NCI-H128 (cell line): ENCODE data around the gene CST3.
"Not testable (repeated sequence)": the region's sequence is repeated elsewhere in the genome, so short reads cannot be mapped to it uniquely, and the experiment has no call there.

Experiments used
- DNase-seq: peaks from one replicate; lab custom pipeline; 2025; ENCODE audit not compliant: unreplicated experiment; lab: John Stamatoyannopoulos, UW

The CST3 gene, protein sequence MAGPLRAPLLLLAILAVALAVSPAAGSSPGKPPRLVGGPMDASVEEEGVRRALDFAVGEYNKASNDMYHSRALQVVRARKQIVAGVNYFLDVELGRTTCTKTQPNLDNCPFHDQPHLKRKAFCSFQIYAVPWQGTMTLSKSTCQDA

DNA sequence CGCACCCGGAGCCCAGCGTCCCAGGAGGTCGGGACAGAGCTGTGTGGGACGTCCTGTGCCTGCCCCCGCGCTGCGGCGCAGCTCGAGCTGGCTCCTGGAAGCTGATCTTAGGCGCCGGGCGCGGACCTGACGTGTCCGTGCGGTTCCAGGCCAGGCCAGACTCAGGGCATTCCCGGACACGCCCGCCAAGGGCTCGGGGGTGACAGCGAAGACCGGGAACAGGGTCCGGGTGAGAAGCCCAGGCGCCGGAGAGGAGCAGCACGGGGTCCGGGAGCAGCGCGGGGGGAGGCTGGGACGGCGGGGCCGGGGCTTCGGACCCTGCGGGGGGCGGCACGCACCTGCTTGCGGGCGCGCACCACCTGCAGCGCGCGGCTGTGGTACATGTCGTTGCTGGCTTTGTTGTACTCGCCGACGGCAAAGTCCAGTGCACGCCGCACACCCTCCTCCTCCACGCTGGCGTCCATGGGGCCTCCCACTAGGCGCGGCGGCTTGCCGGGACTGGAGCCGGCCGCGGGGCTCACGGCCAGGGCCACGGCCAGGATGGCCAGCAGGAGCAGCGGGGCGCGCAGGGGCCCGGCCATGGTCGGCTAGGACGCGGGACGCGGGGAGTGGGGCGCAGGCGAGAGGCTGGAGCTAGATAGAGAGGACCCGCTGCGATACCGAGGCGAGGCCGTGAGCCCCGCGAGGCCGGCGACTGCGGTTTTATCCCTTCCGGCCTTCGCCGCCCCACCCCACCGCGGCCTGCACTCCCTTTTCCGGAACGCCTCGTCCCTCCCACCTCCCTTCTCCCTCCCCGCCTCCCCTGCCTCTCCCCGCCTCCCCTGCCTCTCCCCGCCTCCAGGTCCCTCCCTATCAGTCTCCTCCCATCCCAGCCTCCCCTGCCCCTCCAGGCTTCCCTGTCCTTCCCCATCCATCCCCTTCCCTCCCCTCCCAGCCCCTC, at the start of gene CST3:
Gene CST3 (minus strand): TSS at position 674 of the 940 bp plus-strand sequence. CDS start 93 bp downstream, at position 581.
- DNase-seq: peak; percentile 10

DNA sequence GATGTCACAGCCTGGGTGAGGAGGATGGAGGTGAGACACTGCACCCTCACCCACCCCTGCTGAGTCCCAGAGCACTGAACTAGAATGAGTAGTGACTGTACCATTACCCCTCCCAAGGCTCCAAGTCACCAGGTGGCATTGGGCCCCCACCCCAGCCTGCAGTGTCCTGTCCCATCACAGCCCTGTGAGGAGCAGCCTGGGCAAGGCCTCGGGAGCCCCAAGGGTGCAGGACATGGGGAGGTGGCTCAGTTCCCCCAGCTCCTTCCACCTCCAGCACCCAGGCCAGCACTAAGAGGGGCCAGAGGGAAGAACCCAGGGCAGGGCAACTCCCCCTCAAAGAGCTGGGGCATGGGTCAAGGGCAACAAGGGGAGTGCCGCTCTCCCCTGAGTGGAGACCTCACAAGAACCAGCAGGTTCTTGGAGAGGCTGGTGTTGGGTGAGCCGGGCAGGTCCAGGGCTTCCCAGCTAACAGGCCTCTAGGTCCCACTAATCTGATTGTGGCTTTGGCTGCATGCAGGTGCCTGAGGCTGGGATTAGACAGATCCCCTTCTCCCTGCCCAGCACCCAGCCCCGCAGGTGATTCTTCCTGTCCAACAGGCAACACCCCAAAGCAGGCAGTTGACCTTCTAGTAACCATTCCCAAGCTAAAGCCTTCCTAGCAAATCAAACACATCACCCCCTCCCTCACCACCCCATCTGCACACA, 48.4 kb upstream of the CST3 start:
- DNase-seq: no peak

DNA sequence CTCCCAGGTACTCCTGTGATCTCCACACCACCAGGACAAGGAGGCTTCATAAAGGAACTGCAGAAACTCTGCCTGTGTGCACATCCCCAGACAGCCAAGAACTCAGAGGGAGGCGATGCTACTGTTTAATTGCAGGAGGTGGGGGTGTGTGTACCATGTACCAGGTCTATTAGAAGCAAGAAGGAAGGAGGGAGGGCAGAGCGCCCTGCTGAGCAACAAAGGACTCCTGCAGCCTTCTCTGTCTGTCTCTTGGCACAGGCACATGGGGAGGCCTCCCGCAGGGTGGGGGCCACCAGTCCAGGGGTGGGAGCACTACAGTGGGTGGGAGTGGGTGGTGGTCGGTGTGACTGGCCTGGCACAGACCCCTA, 47.8 kb upstream of the CST3 start:
- not testable (repeated sequence) for DNase-seq

DNA sequence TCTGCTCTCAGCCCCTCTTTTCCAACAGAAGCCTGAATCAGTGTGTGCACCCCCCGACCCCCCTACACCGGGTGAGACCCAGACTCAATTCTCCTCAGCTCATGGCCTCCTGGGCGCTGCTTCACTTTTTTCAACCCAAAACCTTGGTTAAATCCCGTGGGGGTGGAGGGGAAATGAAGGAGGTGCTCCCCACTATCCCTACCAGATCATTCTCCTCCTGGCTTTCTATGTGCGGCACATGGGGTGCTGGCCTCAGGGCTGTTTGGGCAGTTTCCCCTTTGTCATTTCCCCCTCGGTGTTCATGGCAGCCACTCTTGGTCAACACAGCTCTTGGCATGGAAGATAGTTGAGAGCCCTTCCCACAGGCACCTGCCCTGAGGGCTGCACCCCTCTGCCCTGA, 46.5 kb upstream of the CST3 start:
- DNase-seq: no peak

DNA sequence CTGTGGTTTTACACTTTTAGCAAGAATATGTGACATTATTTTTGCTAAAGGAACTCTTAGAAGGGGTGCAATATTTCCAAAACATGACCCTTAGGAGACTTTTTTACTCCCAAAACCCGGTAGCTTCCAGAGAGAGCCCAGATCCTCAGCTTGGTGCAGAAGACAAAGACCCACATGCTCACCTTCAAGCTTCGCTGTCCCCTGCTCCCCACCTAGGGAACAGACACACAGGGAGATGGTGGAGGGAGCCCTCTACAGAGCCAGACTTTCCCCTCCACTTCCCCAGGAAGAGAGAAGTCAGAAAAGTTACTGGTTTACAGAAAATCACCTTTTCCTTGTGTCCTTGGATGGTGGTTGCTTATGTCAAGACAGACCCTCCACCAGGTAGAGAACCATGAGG, 46.1 kb upstream of the CST3 start:
- DNase-seq: no peak

DNA sequence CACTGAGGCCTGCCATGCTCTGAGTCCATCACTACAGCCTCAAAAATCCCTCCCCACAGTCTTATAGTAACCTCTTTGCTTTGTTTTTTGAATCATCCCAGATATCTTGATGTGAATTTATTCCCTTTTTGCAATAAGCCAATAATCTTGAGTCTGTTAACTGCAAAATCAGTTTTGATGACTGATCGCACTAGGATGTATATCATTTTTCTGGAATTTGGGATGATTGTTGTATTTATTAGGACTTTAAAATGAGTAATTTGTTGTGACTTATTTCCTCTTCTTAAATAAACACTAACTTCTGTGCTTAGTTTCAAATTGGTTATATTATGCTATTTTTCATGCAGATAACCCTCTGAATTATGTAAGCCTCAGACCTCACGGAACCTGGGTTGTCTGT, 45.5 kb upstream of the CST3 start:
- DNase-seq: no peak

DNA sequence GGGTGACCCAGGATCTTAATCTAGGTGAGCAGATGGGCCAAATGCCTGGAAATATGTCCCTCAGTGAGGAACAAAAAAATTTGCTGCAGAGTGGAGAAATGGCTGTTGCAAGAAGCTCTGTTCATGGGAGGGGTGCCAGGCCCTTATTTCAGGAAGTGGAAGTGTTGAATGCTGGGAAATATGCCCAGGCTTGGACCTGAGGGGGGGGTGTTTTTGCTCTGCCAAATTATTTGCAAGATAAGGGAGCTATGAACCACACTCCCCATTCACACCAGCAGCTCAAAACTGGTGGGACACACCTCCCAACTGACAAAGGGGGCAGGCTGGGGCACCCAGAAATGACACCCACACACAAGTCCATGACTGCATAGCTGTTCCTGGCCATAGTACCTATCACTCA, 42.4 kb upstream of the CST3 start:
- no peak for DNase-seq

DNA sequence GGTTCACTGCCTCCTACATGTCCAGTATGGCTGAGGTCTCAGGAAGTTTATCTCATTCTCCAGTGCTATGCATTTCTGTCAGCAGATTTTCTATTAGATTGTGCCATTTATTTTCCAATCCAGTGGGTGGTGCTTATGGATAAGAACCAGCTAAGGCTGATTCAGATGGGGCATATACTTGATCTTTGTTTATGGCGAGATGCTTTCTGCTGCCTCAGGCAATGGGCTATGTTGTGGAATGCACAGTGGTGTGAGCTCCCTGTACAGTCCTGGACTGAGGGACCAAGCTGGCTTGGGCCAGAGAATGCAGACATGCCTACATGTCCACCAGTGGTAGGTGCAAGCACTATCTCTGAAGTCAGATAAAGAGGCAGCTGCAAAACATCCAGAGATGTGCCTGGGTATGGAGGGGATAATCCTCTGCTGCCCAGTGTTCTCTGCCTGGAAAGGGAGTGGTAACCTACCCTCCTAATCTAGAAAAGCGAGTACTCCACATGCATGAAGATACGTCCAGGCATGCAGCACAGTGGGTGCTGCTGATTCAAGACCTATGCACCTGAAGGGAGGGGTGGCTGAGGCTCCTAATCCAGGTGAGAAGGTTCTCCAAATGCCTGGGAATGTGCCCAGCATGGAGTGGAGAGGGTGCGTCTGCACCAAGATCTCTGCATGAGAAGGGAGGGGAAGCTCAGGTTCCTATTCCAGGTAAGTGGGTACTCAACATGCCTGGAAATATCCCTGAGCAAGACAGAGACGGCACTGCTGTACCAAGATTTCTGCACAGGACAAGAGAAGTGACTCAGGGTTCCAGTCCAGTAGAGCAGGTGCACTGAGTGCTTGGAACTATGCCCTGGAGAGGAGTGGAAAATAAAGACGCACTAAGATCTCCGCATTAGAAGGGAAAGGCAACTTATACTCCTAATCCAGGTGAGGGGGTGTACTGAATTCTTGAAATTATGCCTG, 41.7 kb upstream of the CST3 start:
- DNase-seq: no peak

DNA sequence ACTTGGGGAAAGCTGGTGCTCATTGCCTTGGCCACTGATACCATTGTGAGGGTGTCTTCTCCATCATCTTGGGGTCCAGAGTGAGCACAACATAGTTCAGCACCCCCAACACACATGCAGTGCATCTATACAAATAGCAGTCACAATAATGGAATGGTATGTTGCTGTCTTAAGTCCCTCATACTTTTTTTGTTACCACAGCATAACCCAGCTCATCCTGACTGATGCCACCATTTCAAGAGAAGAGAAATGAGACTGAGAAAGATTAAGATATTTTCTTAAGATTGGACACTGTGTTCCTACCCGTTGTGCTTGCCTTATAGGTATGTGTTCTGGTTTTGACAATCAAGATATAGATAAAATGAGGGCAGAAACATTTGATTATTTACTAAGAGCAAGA, 35.5 kb upstream of the CST3 start:
- no peak for DNase-seq

DNA sequence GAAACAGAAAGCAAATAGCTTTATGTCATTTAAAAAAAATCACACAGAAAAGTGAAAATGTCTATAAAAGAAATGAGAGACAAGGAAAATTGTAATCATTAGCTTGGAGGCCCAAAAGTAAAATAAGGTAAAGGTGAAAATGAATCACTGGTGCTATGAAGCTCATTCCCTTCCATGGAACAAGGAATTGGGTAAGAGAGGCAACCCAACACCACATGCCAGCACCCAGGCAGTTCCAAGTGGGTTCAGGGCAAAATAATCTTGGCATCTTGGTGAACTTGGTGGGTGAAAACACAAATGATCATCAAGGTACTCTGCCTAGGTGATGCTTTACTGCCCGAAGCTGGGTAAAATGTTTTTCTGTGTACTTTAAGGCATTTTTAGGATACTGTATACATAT, 34.4 kb upstream of the CST3 start:
- DNase-seq: no peak

DNA sequence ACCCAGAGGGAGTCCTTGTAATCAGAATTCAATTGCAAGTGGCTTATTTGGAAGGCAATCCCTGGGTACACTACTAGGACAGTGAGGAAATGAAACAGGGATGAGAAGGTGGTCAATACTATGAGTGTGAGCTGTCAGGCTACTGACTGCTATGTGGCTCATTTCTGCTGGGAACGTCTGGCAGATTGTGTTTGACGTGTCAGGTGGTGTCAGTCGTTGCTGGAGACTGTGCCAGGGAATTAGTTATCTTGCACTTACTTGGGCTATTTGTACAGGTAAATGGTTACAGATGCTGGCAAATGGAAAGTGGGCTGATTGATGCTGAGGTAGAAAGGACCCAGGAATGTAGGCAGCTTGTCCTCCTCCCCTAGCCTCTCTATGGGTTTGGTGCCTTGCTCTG, 33.7 kb upstream of the CST3 start:
- DNase-seq: no peak

DNA sequence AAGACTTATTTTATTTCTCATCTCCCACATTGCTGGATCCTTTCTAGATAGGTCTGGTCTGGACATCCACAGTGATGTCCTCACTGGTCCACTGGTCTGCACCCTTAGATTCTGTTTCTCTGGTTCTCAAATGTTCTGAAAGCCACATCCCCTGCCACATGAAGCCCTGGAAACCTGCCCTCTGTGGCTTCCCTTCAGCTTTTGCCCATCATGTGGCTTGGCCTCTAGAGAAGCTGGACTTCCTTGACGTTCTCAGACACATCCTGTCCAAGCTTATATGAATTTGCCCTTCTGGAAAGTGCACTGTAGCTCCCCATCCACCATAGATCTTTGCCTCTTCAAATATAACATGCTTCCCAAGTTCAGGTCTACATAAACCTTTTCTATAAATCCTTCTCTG, 32.6 kb upstream of the CST3 start:
- no peak for DNase-seq

DNA sequence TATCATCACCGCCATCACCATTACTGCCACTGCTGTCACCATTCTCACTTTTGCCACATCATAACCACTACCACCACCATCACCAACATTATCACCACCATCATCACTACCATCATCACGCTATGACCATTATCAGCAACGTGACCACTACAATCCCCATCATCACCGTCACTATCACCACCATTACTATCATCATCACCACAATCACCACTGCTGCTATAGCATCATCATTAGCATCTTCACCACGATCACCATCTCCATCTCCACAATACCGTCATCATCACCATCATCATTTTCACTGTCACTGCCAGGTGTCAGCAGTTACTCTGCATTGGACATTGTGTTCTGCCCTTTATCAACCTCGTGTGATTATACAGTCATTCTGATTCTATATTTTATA, 32.1 kb upstream of the CST3 start:
- no peak for DNase-seq

DNA sequence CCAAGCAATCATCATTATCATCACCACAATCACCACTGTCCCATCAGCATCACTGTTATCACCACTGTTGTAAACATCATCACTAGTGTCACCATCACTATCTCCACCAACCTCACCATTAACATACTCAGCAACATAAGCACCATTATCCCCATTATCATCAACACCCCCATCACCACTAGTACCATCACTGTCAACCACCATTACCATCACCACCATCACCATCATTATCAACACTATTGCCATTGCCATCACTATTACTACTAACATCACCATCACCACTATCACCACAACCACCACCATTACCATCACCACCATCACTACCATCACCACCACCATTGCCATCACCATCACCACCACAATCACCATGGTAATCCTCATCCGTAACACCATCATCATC, 31.6 kb upstream of the CST3 start:
- DNase-seq: no peak

DNA sequence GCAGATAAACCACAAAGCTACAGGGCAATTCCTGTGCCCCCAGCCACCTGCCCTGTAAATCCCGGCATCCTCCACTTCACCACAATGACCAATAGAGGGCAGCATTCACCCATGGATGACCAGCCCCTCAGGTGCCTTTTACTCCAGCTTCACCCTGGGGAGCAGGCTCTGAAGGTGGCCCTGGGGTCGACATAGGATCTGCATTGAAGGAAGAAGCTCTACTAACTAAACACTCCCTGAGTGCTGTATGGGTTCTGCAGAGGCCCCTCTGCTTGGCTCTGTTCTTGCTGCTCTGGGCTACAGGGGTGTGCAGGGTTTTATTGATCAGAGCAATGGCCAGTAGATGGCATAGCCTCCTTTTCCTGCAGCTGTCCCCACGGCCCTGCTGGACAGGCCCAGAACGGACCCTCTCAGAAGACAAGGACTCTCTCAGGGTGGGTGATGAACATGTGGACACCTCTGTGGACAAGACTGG, 30.8 kb upstream of the CST3 start:
- DNase-seq: no peak

DNA sequence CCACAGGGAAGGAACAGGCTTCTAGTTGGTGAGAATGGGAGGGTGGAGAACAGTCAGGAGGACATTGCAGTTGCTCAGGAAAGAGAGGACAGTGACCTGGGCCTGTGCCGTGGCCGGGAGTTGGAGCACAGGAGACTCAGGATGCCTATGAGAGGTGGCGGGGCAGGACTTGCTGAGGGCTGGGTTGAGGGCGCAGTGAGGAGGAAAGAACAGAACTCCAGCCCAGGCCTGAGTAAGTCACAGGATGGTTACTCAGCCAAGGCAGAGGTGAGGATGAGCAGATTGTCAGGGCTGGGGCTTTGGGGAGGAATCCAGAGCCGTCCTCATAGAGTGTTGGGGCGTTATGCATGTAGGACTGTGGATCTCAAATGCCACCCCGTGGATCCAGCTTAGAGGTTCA, 29.9 kb upstream of the CST3 start:
- no peak for DNase-seq

DNA sequence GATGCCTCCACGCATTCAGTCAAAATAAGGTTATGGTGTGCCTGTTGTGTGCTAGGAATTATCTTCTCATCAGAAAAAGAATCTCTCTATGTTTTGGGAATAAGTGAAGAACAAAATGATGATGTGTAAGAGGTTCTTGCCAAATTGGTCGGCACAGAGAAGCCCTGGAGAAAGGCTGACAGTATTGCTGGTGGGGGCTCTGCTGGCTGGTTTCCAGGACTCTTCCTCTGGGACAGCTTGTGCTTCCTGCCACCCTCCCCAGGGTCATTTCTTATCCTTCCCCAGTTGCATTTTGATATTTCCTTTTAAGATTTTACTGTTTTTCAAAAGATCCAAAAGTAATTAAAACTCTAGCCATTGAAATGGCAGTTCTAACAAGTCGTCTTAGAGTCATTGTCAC, 28.9 kb upstream of the CST3 start:
- no peak for DNase-seq

DNA sequence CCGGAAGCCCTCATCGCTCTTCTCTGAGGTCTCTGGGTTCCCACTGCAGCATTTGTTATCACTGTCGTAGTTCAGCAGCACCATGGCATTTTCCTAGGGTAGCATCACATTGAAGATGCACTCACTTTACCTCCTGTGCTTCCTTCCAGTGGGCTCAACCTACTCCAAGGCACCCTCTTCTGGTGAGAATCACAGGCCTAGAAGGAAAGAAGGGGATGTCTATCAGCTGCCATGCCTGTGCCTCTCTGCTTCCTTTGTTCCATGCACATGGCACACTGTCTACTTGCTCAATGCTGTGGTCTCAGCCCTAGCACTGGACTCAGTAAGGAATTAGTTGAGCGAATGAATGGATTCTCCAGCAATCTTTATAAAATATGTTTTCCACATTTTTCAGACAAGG, 28.4 kb upstream of the CST3 start:
- DNase-seq: no peak

DNA sequence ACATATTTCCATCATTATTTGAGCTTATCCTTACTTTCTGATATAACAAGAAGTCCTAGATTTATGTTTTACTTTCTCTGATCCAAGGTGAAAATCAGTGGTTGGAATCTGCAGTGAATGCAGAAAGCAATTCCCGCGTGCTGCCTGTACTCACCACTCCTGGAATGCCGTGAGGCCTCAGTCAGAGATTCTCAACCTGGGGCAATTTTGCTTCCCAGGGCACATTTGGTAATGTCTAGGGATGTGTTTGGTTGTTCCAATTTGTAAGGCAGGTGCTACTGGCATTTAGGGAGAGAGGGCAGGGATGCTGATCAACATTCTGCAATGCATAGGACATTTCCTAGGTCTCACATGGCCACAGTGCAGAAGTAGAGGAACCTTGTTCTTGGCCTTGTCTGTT, 27.2 kb upstream of the CST3 start:
- no peak for DNase-seq

DNA sequence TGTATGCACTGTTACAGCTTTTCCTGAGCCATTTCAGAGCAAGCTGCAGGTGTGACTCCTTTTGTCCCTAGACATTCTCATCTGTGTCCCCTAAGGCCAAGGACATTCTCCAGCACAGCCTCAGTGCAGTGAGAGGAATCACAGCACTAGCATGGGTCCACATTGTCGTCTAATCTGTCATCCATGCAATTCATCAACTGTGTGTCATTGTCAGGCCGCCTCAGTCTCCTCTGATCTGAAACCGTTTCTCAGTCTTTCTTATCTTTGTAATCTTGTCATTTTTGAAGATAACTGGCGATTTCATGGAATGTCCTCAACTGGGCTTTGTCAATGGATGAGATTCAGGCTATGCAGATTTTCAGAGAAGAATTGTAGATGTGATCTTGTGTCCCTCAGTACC, 26.3 kb upstream of the CST3 start:
- not testable (repeated sequence) for DNase-seq

DNA sequence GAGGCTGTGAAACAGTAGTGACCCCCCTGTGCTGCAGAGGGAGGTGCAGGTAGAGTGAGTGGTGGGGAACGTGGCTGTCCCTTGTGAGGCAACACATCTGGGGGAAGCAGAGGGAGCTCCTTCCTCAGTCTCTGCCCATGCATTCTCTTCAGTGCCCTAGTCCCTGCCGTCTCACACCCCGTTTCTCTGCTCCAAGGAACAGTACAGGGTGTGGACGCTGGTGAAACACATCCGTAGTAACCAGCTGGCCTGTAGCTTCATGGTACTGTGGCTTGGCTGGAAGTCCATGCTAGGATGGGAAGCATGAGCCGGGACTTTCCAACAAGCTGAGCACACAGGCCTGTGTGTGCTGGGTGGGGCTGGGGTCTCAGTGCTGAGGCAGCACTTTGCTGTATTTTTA, 25.4 kb upstream of the CST3 start:
- no peak for DNase-seq
